Measurements from ENCODE around the gene SMIM22. TPM values are rescaled to one million over a fixed set of nuclear protein-coding genes. Genes with fewer than 3 reads are reported as not detected.
A peak's percentile ranks its signal among the peaks of the same experiment; 100 is the strongest.

Gene SMIM22
- total RNA-seq, 1 donor from 2014 or later: not detected

- TF ChIP-seq, protein P1, sequence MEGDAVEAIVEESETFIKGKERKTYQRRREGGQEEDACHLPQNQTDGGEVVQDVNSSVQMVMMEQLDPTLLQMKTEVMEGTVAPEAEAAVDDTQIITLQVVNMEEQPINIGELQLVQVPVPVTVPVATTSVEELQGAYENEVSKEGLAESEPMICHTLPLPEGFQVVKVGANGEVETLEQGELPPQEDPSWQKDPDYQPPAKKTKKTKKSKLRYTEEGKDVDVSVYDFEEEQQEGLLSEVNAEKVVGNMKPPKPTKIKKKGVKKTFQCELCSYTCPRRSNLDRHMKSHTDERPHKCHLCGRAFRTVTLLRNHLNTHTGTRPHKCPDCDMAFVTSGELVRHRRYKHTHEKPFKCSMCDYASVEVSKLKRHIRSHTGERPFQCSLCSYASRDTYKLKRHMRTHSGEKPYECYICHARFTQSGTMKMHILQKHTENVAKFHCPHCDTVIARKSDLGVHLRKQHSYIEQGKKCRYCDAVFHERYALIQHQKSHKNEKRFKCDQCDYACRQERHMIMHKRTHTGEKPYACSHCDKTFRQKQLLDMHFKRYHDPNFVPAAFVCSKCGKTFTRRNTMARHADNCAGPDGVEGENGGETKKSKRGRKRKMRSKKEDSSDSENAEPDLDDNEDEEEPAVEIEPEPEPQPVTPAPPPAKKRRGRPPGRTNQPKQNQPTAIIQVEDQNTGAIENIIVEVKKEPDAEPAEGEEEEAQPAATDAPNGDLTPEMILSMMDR (conservative IDR thresholded peaks at IDR 0.05): no peak
- no peaks in the 10 kb centered on the region for H3K27me3 Mint-ChIP-seq (ENCODE audit: low read depth)
These were observed 3.3 kb downstream of the SMIM22 start for GRCh38 chr16:4798456-4798855.

DNA sequence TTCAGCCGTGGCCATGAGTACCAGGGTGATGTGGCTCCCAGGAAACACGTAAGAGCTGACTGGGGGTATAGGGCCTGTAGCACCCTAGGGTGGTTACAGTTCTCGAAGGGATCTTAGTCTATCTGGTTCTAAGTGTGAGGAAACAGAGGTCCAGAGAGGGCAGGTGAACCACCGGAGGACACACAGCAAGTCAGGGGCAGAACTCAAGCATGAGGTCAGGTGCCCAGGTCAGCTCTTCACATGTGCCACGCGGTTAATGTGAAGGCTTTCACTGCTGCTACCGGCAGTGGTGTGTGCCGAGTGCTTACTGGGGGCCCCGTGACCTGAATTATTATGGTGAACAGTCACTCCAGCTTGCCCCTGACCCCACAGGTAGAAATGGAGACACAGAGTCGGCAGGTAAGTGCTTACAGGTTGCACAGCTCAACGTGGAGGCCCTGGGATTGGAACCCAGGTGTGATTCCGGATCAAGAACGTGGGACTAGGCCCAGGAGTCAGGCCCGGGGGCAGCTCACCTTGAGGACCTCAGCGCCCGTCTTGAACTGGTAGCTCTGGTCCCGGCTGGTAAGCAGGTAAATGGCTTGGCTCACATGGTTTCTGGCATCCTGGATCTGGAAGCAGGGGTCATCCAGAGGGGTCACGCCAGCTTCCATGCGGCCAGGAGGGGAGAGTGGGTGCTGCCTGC lies 4.1 kb downstream of the SMIM22 start:
- Mint-ChIP-seq H3K9me3 (no peaks in the 10 kb centered on the region), H3K4me3 (peak overlapping the region; percentile 72), H3K27me3 (ENCODE audit: low read depth) (no peaks in the 10 kb centered on the region), H3K27ac (ENCODE audit: unreplicated experiment) (no peak overlapping the region), H3K4me1 (peaks cover 9% of the 10 kb centered on the region), H3K36me3 (ENCODE audit: low read depth) (no peaks in the 10 kb centered on the region)
- TF ChIP-seq, protein P1 (conservative IDR thresholded peaks at IDR 0.05): no peak
- no peak for DNase-seq (ENCODE audit: low read depth, low spot score)

More at GRCh38 chr16:4798456-4798855, 3.3 kb downstream of the SMIM22 start:
- Mint-ChIP-seq H3K9me3 (no peaks in the 10 kb centered on the region), H3K27ac (ENCODE audit: unreplicated experiment) (no peak overlapping the region), H3K4me1 (peaks cover 7% of the 10 kb centered on the region), H3K36me3 (ENCODE audit: low read depth) (no peaks in the 10 kb centered on the region), H3K4me3 (no peak overlapping the region)
- DNase-seq (ENCODE audit: low read depth, low spot score): no peak

DNA sequence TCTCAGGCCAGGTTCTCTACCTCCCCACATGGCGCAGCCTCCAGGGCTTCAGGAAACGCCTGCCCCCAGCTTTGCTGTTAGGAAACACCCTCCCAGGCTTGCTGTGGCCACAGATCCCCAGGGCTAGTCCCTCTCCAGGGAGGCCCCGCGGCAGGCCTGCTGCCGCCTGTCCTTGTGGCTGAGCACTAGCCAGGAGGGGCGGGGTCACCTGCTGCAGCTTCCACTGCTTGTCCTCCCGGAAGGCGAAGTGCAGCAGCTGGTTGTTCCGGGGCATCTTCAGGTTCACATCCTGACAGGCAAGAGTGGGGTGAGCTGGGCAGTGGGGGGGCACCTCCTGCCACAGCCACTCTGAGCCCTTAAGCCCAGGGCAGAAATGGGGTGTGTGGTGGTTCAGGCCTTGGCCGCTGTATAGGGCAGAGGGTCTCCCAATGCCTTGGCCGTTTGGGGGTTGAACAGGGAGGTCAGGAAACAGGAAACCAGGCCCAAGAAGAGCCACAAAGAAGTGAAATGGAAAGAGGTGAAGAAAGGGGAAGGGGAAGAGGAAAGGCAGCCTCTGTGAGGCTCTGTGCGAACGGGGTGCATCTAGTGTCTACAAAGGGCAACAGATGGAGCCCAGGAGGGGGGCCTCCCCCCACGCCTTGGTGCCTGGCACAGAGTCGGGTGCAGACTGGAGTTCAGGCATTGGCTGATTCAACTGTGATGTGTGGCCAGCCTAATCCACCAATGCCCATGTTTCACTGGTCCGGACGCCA lies 5.3 kb downstream of the SMIM22 start:
- Mint-ChIP-seq H3K36me3 (ENCODE audit: low read depth) (no peaks in the 10 kb centered on the region), H3K4me1 (peaks cover 9% of the 10 kb centered on the region), H3K27ac (ENCODE audit: unreplicated experiment) (no peak overlapping the region), H3K27me3 (ENCODE audit: low read depth) (no peaks in the 10 kb centered on the region), H3K9me3 (no peaks in the 10 kb centered on the region), H3K4me3 (peak overlapping the region; percentile 74)
- no peak for DNase-seq (ENCODE audit: low read depth, low spot score)
- TF ChIP-seq, protein P1 (conservative IDR thresholded peaks at IDR 0.05): no peak

DNA sequence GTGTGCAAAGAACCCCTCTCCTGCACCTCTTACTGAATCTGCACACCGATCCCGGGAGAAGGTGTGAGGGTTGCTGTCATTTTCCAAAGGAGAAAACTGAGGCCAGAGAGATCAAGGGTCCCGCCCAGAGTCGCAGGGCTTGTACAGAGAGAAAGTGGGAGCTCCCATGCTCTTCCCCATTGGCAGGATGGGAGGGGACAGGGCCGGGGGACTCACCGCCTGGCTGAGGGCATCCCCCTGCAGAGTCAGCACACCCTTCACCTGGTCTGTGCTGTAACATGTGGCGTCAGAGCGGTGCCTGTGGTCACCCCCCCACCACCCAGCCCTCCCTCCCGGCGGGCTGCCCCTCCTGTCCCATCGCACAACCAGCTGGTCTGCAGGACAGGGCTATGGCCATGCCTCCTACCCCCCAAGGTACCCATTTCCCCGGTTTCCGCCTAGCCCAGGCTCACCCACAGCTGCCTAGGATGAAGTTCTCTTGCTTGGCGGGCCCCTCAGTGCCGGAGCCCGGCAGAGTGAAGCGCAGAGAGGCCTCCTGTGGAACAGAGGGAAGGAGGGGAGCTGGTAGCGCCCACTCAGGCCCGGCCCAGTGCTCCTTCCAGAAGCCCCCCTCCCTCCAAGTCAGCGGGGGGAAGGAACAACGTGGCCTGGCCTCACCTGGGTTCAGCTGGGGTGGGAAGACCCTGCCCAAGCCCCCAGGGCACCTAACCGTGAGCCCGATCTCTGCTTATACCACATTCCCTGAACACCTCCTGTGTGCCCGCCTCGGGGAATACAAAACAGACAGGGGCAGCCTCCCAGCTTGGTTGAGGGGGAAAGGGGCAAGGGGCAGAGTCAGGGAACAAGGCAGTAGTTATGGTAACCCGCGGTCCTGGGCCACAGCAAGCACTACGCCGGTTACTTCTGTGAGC lies 6.1 kb downstream of the SMIM22 start:
- Mint-ChIP-seq H3K9me3 (no peaks in the 10 kb centered on the region), H3K4me1 (peaks cover 9% of the 10 kb centered on the region), H3K27me3 (ENCODE audit: low read depth) (no peaks in the 10 kb centered on the region), H3K4me3 (peak overlapping the region; percentile 91), H3K36me3 (ENCODE audit: low read depth) (no peaks in the 10 kb centered on the region), H3K27ac (ENCODE audit: unreplicated experiment) (no peak overlapping the region)
- peak; percentile 9 for DNase-seq (ENCODE audit: low read depth, low spot score)
- TF ChIP-seq, protein P1 (conservative IDR thresholded peaks at IDR 0.05): no peak

- Mint-ChIP-seq H3K36me3 (ENCODE audit: low read depth) (no peaks in the 10 kb centered on the region), H3K9me3 (no peaks in the 10 kb centered on the region), H3K27ac (ENCODE audit: unreplicated experiment) (peak within 1 kb of the TSS; percentile 62), H3K27me3 (ENCODE audit: low read depth) (no peaks in the 10 kb centered on the region), H3K4me3 (peak within 1 kb of the TSS; percentile 91), H3K4me1 (peaks cover 9% of the 10 kb centered on the region)
- DNase-seq (ENCODE audit: low read depth, low spot score): no peak
- TF ChIP-seq, protein P1 (conservative IDR thresholded peaks at IDR 0.05): no peak
These were observed 6.9 kb downstream of the SMIM22 start, which contains the start of gene ROGDI for GRCh38 chr16:4801962-4802658. Gene ROGDI (minus strand): TSS chr16:4802633. CDS start chr16:4802571, 62 bp downstream.
